HG03442 (cell line): ENCODE measurements around the gene DHRS4L2.

ENCODE experiments used
- ATAC-seq: cut with Tn5 transposase; IDR thresholded peaks from one replicate; pipeline ENCODE4 v1.9.1; 2021; ENCODE audit warnings: mild to moderate bottlenecking, moderate library complexity; ENCODE audit not compliant: unreplicated experiment

The DHRS4L2 gene

DNA sequence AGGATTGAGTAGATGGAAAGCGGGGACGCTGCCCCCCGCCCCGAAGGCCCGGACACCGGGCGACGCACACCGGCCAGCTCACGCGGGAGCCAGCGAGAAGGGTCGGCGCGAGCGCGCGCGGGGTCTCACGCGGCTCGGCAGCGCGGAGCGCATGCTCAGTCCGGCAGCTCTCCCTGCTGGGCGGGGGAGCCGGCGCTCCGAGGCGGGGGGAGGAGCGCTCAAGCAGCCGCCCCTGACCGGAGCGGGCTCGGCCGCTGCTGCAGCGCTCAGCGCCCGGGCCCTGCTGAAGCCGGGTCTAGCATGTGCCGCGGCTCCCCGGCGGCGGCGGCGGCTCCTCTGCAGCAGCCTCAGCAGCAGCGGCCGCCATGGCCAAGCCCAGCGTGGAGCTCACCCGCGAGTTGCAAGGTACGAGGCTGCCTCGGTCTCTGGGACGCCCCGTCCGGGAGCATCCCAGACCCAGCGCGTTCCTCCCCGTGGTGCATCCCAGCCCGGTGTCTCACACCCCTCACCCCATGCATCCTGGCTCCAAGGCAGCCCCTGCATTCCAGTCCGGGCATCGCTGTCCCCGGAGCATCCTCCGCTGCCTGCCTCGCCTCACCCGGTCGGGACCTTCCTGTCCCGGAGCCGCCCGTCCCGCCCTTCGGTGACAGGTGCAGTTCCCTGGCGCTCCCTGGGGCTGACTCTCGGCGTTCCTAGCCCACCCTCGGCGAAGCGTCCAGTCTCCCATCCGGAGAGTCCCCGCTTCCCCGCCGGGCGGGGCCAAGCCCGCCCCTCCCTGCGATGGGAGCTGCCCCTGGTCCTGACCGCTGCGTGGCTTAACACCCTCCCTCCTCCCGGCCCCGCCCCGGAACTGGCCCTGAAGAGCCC, 63.3 kb downstream of the DHRS4L2 start, which contains the start of gene CARMIL3:
TSS of gene CARMIL3 (plus strand) at position 221 of the 867 bp plus-strand sequence. CDS start at position 366, 145 bp downstream.
- ATAC-seq: peak; percentile 74

DNA sequence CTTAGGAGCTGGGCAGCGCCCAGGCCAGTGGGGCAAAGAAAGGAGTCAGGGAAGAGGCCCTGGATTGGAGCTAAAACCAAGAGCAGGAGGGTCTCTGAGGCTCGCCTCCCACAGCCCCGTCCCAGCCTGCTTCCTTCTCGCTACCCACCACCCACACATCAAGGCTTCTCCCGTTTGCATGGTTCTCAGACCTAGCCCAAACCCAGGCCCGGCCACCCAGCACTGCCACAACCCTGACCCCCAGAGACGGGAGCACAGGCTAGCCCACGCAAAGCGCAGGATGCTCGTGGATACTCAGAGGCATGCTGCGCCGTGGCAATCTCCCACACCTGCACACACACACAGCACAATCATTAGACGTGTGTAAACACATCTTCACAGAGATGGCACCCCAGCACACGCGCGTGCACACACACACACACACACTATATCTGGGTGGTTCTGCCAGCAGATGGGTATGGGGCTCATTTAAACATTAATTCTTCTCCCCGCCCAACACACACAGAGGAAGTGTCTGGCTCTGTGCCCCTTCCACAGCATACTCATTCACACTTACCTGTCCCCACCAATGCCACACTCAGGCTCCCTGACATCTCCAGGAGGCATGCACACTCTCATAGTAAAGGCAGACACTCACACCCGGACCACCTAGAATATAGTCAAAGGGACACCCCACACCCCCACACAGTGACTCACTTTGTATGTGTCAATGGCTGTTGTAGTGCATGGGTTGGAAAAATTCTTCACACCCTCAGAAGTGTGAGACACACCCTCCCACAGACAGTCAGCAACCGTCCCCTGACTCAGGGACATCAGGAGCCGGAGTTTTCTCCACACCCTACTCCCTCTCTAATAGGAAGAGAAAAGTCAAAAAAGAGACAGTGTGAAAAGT, 64.2 kb downstream of the DHRS4L2 start:
- ATAC-seq: no peak

DNA sequence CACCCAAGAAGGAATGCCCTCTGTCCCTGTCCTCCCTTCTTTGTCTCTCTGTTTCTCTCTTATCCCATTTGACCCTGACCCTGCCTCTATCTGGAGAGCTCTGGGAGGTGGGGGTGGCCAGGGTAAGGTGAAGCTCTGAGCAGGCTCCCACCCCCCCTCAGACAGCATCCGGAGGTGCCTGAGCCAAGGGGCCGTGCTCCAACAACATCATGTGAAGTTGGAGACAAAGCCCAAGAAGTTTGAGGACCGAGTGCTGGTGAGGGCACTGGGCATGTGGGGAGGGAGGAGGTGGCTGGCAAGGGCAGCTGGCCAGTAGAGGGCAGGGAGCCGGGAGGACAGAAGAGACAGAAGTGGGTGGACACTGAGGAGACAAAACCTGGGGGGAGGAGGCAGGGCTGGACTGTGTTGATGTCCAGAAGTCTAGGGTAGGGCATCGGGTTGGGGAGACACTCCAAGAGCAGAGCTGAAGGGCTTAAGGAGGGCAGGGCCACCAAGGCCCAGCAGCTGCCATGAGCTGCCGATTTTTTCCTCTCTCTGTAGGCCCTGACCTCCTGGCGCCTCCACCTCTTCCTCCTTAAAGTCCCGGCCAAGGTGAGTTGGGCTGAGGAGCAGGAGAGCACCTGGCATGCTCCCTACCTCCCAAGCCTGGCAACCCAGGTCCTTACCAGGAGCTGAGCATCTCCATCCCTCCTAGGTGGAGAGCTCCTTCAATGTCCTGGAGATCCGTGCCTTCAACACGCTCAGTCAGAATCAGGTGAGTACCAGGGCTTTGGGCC, 65.0 kb downstream of the DHRS4L2 start:
- ATAC-seq: no peak

DNA sequence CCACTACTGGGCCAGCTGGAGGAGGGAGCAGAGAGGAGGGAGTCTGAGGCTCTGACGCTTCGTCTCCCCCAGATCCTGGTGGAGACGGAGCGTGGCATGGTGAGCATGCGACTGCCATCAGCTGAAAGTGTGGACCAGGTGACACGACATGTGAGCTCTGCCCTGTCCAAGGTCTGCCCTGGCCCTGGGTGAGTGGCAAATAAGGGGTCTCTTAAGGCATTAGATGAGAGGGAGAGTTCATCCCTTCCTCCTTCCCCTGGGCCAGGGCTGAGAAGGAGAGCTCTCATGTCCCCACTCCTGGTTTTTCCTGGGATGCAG, 65.6 kb downstream of the DHRS4L2 start:
- no peak for ATAC-seq

DNA sequence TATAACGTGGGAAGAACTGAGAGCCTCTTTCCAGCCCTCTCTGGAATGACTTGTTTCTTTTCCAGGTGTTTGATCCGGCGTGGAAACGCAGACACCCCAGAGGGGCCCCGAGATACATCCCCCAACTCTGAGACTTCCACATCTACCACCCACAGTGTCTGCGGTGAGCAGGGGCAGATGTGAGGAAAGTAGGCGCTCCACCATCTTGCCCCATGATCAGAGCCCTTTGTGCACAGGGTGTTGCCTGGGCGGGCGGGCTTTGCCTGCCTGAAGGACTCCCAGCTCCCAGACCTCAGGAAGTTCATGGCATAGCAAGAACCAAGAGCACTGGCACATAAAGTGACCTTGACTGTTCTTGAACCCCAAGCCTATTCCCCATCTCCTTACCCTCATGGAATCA, 65.9 kb downstream of the DHRS4L2 start:
- ATAC-seq: no peak
